ENCODE data around the gene LRP1.

Gene LRP1

GRCh38 chr12:57236201-57236924 is 108.1 kb downstream of the LRP1 start:
- peak; percentile 65 for DNase-seq (ENCODE audit: low spot score)

DNA sequence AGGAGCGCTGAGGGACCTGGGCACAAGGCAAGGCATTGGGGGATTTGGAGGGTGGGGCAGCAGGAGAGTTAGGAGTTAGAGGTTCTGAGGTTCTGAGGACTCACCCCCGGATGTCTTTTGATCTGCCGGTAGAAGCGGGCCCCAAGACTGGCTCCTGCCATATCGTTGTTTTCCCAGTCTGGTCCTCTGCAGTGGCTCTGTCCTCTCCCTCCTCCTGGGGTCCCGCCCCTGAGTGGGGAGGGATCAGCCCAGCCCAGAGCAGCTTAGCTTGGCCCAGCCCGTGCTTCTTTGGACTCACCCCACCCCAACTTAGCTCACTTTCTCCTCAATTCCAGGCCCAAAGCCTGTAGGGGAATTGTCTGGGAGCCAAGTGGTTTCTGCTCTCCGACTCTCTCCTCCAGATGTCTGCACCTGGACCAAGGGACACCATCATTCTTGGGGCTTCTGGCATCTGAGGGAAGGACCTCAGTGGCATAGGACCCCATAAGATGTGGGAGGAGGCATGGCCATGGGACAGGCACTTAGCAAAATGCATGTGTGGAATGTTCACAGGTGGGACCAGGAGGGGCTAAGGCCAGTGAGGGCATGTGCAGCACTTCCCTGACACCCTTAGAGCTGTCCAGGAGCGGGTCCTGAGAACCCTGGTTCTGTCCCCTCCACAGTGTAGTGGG is 108.8 kb downstream of the LRP1 start:
- DNase-seq (ENCODE audit: low spot score) = peak; percentile 69

- no peak for DNase-seq (ENCODE audit: low spot score)
Measured at GRCh38 chr12:57237596-57237931, 109.3 kb downstream of the LRP1 start.

DNA sequence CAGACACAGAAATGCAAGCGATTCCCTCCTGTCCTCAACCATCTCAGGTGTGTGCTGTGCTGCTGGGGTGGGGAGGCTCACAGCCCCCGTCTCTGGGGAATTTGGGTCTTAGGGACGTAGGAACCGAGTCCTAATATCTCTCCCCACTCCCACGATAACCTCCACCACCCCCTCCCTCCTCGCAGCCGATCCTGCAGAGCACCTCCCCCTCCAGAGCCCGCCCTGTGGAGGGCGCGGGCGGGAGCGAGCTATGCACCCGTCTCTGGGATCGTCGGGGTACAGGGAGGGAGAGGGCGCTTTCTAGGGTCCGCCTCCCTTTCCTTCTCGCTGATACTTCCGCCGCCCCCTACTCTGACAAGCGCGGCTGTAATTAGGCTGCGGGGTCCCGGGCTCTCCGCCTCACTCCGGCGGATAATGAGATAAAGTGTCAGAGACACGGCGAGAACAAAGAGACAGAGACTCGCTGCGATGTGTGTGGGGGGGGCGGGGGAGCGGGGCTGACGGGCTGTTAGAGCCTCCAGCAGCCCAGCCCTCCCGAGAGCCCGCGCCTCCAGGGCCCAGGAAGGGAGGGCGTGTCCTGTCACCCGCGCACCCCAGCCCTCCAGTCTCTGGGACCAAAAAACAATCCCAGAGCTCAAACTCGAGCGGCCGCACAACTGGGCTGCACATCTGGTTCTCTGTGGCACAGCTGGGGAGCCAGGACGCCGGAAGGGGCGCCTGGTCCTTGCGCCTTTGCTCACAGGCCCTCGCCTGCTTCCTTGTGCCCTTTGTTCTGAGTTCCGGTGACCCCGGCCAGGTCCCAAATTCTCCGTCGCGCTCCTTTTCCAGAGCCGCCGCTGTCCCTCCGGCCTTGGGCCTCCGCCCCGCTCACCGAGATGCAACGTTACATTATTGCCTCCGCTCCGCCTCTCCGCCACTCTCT is 109.9 kb downstream of the LRP1 start:
- DNase-seq (ENCODE audit: low spot score) = peak; percentile 69

GRCh38 chr12:57238854-57239554 is 110.7 kb downstream of the LRP1 start:
- DNase-seq (ENCODE audit: low spot score) = peak; percentile 92

DNA sequence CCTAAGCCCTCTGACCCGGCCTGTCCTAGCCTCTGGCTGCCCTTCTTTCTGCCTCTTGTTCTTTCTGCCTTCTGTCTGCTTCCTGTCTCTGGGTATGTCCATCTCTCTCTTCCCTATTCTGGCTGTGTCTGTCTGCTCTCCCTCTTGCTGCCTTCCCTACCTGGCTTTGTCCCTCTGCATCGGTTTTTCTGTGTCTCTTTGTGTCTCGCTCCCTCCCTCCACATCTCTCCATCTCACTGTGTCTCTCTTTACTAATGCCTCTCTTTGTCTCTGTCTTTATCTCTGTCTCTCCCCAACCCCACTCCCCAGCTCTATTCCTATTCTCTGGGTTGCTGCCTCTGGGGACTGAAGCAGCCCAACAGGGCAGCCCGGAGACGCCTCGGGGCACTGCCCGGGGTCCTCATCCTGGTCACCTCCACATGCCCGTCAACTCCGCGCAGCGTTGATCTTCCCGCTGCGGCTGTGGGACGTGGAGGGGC is 111.3 kb downstream of the LRP1 start:
- peak; percentile 68 for DNase-seq (ENCODE audit: low spot score)

GRCh38 chr12:57240066-57240921 is 112.0 kb downstream of the LRP1 start:
- peak; percentile 69 for DNase-seq (ENCODE audit: low spot score)

DNA sequence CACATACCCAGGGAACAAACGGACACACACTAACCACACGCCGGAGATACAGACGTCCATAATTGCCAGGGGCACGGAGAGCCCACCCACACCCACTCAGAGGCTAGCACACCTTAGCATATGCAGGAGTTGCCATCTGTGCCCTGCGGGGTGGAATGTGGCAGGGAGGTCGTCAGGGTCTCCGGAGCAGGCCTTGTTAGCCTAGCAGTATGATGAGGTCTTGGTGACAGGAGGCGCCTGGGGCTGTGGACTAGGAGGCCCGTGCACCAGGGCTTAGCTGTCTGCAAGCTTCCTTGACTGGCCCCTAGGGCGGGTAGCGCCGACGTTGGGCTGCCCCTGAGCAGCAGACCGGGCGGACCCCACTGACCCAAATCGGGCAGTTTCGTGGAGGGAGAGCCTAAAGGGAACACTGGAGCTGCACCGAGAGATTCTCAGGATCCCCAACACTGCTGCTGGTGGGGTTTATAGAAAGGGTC is 112.7 kb downstream of the LRP1 start:
- DNase-seq (ENCODE audit: low spot score) = peak; percentile 67

GRCh38 chr12:57241402-57242310 is 113.4 kb downstream of the LRP1 start:
- DNase-seq (ENCODE audit: low spot score) = no peak

GRCh38 chr12:57242329-57242690 is 114.0 kb downstream of the LRP1 start:
- peak; percentile 71 for DNase-seq (ENCODE audit: low spot score)

DNA sequence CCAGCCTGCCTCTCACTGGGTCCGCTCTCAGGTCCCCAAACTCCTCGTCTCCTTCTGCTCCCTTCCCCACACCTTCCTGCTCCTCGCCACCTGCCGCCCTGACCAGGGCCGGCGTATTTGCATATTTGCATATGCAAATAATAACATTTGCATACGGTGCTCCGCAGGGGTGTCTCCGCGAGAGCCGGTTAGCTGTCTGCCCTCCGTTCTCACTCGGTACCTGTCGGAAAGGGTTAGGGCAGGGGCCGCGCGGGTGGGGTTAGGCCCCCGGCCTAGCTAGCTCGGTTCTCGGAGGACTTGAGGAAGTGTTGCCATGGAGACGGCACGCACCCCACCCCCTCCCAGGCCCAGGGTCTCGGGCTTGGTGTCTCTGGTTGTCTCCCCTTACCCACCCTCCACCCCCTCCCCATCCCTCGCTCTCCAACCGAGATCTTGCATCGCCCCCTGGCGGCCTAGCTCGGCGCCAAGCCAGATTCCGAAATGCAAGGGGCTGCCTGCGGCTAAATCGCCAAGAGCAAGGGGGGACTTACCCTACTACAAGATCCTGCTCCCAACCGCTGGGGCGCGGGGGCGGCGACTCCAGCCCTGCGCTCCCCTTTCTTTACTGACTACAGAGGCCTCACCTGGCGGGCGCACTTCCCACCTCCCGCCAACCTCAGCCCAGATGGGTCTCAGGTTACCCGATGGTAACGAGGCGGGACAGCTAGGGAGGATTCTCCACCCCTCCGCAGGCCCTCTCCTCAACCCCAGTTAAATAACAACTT is 114.6 kb downstream of the LRP1 start:
- DNase-seq (ENCODE audit: low spot score) = peak; percentile 76

DNA sequence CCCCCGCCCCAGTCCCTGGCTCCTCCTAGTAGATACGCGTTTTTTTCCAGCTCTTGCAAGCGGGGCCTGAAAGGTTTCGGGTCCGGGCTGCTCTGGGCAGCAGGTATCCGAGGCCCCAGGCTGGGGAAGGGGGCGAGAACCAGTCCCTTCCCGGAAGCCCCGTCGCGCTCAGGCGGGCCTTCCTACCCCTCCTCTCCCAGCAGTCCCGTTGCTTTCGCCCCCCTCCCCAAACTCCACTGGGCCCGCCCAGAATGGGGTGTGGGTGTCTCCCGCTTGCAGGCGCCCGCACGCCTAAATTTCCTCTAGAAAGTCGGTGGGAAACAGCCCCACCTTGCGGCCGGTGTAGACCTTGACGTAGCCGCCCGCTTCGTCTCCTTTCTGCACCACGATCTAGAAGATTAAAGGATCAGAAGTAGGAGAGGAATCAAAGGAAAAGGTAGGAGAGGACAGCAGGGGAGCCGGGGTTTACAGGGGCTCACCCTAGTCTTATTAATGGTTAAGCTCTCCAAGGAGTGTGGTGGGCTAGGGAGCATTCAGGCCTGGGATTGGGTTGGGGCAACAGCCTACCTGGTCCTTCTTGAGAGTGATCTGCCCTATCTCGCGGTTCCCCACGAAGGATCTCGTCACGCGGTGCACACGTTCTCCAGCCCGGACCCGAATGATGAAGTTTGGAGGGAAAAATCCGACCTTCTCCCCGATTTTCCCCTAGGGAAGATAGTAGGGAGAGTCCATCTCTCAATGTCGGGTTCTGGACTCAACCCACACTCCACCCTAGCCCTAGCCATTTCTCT is 115.4 kb downstream of the LRP1 start:
- peak; percentile 78 for DNase-seq (ENCODE audit: low spot score)

- DNase-seq (ENCODE audit: low spot score) = no peak
Measured at GRCh38 chr12:57244312-57244696, 116.0 kb downstream of the LRP1 start.

GRCh38 chr12:57247041-57247440 is 118.8 kb downstream of the LRP1 start:
- no peak for DNase-seq (ENCODE audit: low spot score)

DNA sequence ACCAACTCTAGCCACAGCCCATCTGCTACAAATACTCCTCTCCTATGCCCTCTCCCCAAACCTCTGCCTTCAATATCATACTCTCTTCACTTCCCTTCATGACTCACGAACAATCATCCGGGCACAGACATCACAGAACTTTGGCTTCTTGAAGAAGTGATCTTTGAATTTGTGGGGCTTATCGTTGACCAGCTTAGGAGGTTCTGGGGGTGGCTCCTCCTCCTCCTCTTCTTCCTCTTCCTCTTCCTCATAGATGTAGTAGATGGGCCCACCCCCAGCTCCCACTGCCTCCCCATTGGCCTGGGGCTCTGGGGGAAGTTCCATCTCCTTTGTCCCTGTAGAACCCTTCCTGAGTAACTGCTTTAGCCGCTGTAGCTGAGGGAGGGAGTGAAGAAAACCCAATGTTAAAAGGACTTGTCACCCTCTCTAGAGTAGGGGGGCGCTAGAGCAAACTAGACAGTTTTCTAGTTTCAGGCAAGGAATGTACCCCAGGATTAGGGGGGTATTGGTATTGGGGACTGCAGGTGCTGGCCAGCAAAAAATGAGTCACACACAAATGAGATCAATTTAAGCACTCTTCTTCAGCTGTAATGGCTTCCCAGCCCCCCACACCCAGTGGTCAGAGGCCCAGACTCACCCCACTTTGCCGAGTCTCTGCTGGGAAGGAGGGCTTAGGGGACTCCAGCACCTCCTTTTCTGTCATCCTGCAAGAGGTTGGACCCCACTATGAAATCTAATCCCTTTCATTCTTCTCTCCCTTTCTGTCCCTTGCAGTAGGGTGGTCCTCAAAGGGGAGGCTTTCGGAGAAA is 120.9 kb downstream of the LRP1 start:
- DNase-seq (ENCODE audit: low spot score) = no peak

GRCh38 chr12:57250541-57250940 is 122.3 kb downstream of the LRP1 start:
- DNase-seq (ENCODE audit: low spot score) = no peak

GRCh38 chr12:57250956-57251355 is 122.7 kb downstream of the LRP1 start, which contains the start of gene STAC3:
STAC3 (minus strand) TSS chr12:57251187; CDS start chr12:57249636, 1,551 bp downstream.
- no peak for DNase-seq (ENCODE audit: low spot score)

All from left forelimb (tissue), 1 donor.